Placental pericyte (primary cell): ENCODE measurements around the gene OR13C3. TPM values are rescaled to one million over a fixed set of nuclear protein-coding genes. Genes with fewer than 3 reads are reported as not detected.

ENCODE experiments used
- total RNA-seq: library from RNA; depleted of rRNA; stranded (reverse); fragments of >200 nt; gene quantifications from 2 replicates; pipeline ENCODE4 v1.2.3, GENCODE V29; 2012

OR13C3 gene
- total RNA-seq = not detected in 2 replicates

DNA sequence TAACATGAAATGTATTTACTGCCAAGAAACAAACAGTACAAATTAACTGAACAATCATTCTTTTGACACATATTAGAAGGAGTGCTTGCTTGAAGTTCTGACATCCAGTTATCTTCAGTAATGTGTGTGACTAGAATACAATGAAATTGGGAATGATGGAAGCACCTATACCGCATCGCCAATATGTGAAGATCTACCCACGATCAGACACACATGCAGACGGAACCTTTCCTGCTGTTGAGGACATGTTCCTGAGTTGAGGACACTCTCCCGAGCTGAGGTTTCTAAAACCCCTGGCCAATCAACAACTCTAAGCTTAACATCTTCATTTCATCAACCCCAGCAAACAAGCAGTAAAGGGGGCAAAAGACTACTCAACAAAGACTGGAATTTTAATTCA is at the start of gene OR13C3:
Gene OR13C3, minus strand, starts transcription at position 101 of the 400 bp plus-strand sequence. CDS start 133 bp downstream, outside the sequence.

GRCh38 chr9:104568868-104569267 is 32.2 kb upstream of the OR13C3 start, which contains the start of gene OR13C8:
TSS of gene OR13C8 (plus strand) at chr9:104569168. CDS start at chr9:104569168, 0 bp downstream.

DNA sequence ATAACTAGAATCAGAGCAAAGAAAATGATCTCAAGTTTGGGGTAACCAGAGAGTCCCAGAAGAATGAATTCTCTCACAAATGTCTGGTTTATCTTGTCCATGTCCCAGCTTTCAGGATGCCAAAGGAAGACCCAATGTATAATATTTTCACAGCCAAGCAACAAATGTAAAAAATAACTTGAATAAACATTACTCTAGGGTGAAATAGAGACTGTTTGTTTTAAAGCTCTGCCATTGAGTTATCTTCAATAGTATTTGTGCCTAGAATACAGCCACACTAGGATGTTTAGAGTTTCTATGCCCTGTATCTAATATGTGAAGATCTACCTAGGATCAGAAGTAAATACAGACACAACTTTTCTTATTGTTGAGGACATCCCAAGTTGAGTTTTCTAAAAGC is 9.5 kb downstream of the OR13C3 start, which contains the start of gene OR13C4:
Gene OR13C4, minus strand, starts transcription at position 101 of the 400 bp plus-strand sequence. Its CDS starts 0 bp downstream, at position 101.

GRCh38 chr9:104503963-104504362 is 32.7 kb downstream of the OR13C3 start, which contains the start of gene OR13F1:
TSS of gene OR13F1 (plus strand) at chr9:104504263. CDS start at chr9:104504263, 0 bp downstream.

Other genes starting within 250 kb of the OR13C3 start
- not detected in 2 replicates for gene OR13F1, start 32.6 kb downstream of the OR13C3 start, total RNA-seq
- not detected in 2 replicates for gene OR13C4, start 9.6 kb downstream of the OR13C3 start, total RNA-seq
- not detected in 2 replicates for gene OR13C8, start 32.3 kb upstream of the OR13C3 start, total RNA-seq
- not detected in 2 replicates for gene OR13C5, start 62.6 kb upstream of the OR13C3 start, total RNA-seq
- not detected in 2 replicates for gene OR13C2, start 68.8 kb upstream of the OR13C3 start, total RNA-seq
- not detected in 2 replicates for gene OR13C9, start 81.3 kb upstream of the OR13C3 start, total RNA-seq
- not detected in 2 replicates for gene OR13D1, start 157.7 kb upstream of the OR13C3 start, total RNA-seq
- gene NIPSNAP3A, start 210.8 kb upstream of the OR13C3 start, total RNA-seq = 19.3 and 30.9 TPM in 2 replicates
- 0.43 and 0.88 TPM in 2 replicates for gene NIPSNAP3B, start 227.3 kb upstream of the OR13C3 start, total RNA-seq